Nephron progenitor cell (in vitro differentiated cells): ENCODE measurements around the gene B3GALT4.

Experiments
- DNase-seq: peaks from one replicate; pipeline ENCODE4 v3.0.0; 2021
- H3K27ac Mint-ChIP-seq: 2 replicates; pipeline ENCODE4 v1.8.0; 2021; ENCODE audit warnings: mild to moderate bottlenecking, moderate library complexity, mixed read lengths
- H3K27me3 Mint-ChIP-seq: 2 replicates; pipeline ENCODE4 v1.8.0; 2021; ENCODE audit warnings: mild to moderate bottlenecking, low read depth, mixed read lengths; ENCODE audit not compliant: poor library complexity
- H3K36me3 Mint-ChIP-seq: 2 replicates; pipeline ENCODE4 v1.8.0; 2021; ENCODE audit warnings: low read depth, mixed read lengths
- H3K4me1 Mint-ChIP-seq: 2 replicates; pipeline ENCODE4 v1.8.0; 2021; ENCODE audit warnings: mixed read lengths
- H3K4me3 Mint-ChIP-seq: 2 replicates; pipeline ENCODE4 v1.8.0; 2021; ENCODE audit warnings: mild to moderate bottlenecking, moderate library complexity, mixed read lengths
- H3K9me3 Mint-ChIP-seq: 2 replicates; pipeline ENCODE4 v1.8.0; 2021; ENCODE audit warnings: mild to moderate bottlenecking, moderate library complexity, mixed read lengths
- TF ChIP-seq, protein P1 (sequence below): fragments of 200-600 bp; sonication (generic); IDR thresholded peaks from 2 replicates; pipeline ENCODE4 v1.5.0; 2021; ENCODE audit warnings: antibody characterized with exemption

B3GALT4 gene, protein sequence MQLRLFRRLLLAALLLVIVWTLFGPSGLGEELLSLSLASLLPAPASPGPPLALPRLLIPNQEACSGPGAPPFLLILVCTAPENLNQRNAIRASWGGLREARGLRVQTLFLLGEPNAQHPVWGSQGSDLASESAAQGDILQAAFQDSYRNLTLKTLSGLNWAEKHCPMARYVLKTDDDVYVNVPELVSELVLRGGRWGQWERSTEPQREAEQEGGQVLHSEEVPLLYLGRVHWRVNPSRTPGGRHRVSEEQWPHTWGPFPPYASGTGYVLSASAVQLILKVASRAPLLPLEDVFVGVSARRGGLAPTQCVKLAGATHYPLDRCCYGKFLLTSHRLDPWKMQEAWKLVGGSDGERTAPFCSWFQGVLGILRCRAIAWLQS

DNA sequence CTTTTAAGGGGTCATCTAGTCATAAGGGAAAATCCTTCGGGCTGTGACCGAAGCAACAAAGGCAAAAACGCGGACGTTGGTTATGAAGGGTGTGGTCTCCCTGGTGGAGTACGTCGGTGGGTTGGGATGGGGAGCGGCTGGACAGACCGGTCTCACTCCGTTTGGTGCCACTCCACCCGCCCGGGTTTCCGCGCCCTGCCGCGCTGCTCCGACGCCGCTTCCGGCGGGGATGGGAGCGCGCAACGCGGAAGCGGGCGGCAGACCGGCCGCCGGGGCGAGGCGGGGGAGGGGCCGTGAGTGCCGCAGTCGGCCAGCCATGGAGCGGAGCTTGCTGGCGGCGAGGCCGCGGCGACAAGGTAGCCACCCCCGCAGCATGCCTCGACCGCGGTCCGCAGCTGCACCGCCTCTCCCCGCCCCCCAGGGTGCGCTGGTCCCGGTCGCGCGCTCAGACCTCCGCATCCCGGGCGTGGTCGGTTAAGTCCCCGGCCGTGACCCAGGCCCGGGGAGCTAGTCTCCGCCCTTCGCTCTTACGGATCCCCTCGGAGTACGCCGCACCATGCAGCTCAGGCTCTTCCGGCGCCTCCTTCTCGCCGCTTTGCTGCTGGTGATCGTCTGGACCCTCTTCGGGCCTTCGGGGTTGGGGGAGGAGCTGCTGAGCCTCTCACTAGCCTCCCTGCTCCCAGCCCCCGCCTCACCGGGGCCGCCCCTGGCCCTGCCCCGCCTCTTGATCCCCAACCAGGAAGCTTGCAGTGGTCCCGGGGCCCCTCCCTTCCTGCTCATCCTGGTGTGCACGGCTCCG lies at the start of gene B3GALT4:
TSS of gene B3GALT4 (plus strand) at position 260 of the 799 bp plus-strand sequence. CDS start at position 557, 297 bp downstream.
- peak within 1 kb of the TSS; percentile 96 for H3K4me3 Mint-ChIP-seq
- peaks cover 40% of the 10 kb centered on the region for H3K36me3 Mint-ChIP-seq
- no peaks in the 10 kb centered on the region for H3K9me3 Mint-ChIP-seq
- no peaks in the 10 kb centered on the region for H3K27me3 Mint-ChIP-seq
- TF ChIP-seq, protein P1, sequence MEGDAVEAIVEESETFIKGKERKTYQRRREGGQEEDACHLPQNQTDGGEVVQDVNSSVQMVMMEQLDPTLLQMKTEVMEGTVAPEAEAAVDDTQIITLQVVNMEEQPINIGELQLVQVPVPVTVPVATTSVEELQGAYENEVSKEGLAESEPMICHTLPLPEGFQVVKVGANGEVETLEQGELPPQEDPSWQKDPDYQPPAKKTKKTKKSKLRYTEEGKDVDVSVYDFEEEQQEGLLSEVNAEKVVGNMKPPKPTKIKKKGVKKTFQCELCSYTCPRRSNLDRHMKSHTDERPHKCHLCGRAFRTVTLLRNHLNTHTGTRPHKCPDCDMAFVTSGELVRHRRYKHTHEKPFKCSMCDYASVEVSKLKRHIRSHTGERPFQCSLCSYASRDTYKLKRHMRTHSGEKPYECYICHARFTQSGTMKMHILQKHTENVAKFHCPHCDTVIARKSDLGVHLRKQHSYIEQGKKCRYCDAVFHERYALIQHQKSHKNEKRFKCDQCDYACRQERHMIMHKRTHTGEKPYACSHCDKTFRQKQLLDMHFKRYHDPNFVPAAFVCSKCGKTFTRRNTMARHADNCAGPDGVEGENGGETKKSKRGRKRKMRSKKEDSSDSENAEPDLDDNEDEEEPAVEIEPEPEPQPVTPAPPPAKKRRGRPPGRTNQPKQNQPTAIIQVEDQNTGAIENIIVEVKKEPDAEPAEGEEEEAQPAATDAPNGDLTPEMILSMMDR: peak; percentile 68
- peak within 1 kb of the TSS; percentile 95 for H3K27ac Mint-ChIP-seq
- DNase-seq: peak; percentile 87
- peaks cover 74% of the 10 kb centered on the region for H3K4me1 Mint-ChIP-seq

DNA sequence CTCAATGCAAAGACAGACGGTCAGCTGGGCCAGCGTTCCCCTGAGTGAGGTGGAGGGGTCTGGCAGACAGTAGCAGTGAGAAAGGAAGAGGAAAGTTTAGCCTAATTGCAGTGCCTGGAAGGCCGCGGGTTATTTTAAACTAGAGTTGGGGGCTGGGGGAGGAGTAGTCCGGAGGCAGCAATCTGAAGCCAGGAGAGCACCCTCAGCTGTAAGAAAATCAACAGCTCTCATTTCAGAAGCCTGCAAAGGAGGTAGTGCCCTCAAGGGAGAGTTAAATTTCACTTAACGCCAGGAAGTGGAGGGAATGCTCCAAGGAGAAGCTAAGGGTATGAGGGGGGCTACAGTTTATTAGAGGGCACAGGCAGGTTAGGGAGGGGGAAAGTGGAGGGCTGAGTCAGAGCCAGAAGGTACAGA lies 41.7 kb upstream of the B3GALT4 start:
- Mint-ChIP-seq H3K36me3 (no peaks in the 10 kb centered on the region), H3K27me3 (peaks cover 32% of the 10 kb centered on the region), H3K9me3 (peaks cover 5% of the 10 kb centered on the region), H3K4me1 (peaks cover 78% of the 10 kb centered on the region), H3K27ac (peak overlapping the region; percentile 92), H3K4me3 (peak overlapping the region; percentile 63)
- TF ChIP-seq, protein P1: no peak
- DNase-seq: peak; percentile 43

DNA sequence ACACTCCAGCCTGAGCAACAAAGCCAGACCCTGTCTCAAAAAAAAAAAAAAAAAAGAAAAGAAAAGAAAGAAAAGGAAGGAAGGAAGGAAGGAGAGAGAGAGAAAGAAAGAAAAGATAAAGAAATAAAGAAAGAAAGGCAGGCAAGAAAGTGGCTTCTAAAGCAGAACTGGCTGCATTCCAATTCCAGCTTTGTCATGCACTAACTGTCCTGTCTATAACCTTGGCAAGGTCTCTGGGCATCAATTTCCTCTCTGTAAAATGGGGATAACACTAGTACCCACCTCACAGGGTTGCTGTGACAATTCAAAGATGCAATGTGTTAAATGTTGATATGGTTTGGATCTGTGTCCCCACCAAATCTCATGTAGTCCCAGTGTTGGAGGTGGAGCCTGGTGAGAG lies 40.6 kb upstream of the B3GALT4 start:
- Mint-ChIP-seq H3K36me3 (no peaks in the 10 kb centered on the region), H3K27ac (no peak overlapping the region), H3K4me3 (no peak overlapping the region), H3K27me3 (peaks cover 34% of the 10 kb centered on the region), H3K9me3 (peaks cover 5% of the 10 kb centered on the region), H3K4me1 (peaks cover 73% of the 10 kb centered on the region)
- TF ChIP-seq, protein P1: no peak
- no peak for DNase-seq

DNA sequence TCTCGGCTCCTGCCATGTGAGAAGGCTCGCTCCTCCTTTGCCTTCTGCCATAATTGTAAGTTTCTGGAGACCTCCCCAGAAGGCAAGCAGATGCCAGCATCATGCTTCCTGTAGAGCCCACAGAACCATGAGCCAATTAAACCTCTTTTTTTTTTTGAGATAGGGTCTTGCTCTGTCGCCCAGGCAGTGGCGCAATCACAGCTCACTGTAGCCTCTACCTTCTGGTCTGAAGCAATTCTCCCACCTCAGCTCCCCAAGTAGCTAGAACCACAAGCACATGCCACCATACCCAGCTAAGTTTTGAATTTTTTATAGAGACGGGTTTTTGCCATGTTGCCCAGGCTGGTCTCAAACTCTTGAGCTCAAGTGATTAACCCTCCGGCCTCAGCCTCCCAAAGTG lies 40.1 kb upstream of the B3GALT4 start:
- no peaks in the 10 kb centered on the region for H3K36me3 Mint-ChIP-seq
- peaks cover 68% of the 10 kb centered on the region for H3K4me1 Mint-ChIP-seq
- H3K9me3 Mint-ChIP-seq: peaks cover 5% of the 10 kb centered on the region
- DNase-seq: no peak
- H3K27me3 Mint-ChIP-seq: peaks cover 34% of the 10 kb centered on the region
- TF ChIP-seq, protein P1: no peak
- no peak overlapping the region for H3K4me3 Mint-ChIP-seq
- H3K27ac Mint-ChIP-seq: no peak overlapping the region

DNA sequence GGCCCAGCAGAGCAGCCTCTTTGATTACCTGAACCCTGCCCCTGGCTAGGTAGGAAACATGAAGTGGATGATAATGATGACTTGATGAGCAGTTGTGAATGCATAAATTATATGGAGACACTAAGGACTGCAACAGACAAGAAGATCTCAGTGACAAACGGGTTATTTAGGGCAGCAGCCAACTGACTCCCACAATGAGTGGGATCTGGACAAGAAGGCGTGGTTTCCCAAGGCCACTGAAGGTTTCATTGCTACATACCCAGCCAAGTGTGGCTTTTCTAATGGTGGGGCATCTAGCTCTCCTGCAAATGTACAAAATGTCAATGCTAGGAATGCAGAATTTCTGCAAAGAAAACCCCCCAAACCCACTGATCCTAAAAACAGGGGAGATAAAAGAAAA lies 39.2 kb upstream of the B3GALT4 start:
- Mint-ChIP-seq H3K36me3 (no peaks in the 10 kb centered on the region), H3K27me3 (peaks cover 37% of the 10 kb centered on the region), H3K4me1 (peaks cover 61% of the 10 kb centered on the region), H3K4me3 (peak overlapping the region; percentile 38), H3K9me3 (peaks cover 5% of the 10 kb centered on the region), H3K27ac (peak overlapping the region; percentile 26)
- TF ChIP-seq, protein P1: no peak
- DNase-seq: no peak
